ENCODE results near the gene DISP2.

Gene DISP2

DNA sequence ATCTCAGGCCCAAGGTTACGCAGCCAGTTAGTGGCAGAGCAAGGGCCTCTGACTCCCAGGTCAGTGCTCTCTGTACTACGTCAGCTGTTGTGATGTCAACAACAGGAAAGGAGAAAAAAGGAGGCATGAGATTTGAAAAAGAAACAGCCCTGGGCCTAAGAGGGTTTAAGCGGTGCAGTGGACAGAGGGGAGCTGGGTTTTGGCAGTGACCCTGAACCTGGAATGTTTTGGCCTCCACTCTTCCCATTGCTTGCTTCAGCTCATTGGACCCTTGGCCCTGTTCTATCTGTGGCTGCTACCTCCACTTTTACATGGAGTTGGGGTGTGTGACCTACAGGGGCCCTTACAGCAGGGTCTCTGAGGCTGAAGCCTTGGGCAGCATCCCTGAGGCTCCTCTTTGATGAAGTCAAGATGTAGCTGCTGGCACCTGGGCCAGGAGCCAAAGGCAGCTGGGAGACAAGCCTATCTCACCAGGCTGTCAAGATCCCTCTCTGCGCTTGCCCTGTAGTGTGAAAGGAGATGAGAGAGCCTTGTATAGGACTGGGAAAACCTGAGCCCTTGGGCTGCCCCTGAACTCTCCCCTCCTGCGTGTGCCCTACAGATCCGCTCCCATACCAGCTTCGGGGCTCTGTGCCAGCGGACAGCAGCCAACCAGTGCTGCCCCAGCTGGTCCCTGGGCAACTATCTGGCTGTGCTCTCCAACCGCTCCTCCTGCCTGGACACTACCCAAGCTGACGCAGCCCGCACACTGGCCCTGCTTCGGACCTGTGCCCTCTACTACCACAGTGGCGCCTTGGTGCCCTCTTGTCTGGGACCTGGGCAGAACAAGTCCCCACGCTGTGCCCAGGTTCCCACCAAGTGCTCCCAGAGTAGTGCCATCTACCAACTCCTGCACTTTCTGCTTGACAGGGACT lies 8.7 kb downstream of the DISP2 start:
- no peak for DNase-seq

DNA sequence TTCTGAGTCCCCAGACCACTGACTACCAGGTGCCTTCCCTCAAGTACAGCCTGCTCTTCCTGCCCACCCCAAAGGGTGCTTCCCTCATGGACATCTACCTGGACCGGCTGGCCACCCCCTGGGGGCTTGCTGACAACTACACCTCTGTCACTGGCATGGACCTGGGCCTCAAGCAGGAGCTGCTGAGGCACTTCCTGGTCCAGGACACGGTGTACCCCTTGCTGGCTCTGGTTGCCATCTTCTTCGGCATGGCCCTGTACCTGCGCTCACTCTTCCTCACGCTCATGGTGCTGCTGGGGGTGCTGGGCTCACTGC lies 9.3 kb downstream of the DISP2 start:
- DNase-seq, result no peak

DNA sequence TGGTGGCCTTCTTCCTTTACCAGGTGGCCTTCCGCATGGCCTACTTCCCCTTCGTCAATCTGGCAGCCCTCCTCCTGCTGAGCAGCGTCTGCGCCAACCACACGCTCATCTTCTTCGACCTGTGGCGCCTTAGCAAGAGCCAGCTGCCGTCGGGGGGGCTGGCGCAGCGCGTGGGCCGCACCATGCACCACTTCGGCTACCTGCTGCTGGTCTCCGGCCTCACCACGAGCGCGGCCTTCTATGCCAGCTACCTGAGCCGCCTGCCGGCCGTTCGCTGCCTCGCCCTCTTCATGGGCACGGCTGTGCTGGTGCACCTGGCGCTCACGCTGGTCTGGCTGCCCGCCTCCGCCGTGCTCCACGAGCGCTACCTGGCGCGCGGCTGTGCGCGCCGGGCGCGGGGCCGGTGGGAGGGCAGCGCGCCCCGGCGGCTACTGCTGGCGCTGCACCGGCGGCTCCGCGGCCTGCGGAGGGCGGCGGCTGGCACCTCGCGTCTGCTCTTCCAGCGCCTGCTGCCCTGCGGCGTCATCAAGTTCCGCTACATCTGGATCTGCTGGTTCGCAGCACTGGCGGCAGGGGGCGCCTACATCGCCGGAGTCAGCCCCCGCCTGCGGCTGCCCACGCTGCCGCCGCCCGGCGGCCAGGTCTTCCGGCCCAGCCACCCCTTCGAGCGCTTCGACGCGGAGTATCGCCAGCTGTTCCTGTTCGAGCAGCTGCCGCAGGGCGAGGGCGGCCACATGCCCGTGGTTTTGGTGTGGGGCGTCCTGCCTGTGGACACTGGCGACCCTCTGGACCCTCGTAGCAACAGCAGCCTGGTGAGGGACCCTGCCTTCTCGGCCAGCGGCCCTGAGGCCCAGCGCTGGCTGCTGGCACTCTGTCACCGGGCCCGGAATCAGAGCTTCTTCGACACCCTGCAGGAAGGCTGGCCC lies 9.9 kb downstream of the DISP2 start:
- DNase-seq, result no peak

DNA sequence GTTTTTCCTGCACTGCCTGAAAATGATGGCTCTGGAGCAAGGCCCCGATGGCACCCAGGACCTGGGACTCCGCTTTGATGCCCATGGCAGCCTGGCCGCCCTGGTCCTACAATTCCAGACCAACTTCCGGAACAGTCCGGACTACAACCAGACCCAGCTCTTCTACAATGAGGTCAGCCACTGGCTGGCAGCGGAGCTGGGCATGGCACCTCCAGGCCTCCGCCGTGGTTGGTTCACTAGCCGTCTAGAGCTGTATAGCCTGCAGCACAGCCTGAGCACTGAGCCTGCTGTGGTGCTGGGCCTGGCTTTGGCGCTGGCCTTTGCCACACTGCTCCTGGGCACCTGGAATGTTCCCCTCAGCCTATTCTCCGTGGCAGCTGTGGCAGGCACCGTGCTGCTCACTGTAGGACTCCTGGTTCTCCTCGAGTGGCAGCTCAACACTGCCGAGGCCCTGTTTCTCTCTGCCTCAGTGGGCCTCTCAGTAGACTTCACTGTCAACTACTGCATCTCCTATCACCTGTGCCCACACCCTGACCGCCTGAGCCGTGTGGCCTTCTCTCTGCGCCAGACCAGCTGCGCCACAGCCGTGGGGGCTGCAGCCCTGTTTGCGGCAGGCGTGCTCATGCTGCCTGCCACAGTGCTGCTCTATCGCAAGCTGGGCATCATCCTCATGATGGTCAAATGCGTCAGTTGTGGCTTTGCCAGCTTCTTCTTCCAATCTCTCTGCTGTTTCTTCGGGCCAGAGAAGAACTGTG lies 10.9 kb downstream of the DISP2 start:
- no peak for DNase-seq

DNA sequence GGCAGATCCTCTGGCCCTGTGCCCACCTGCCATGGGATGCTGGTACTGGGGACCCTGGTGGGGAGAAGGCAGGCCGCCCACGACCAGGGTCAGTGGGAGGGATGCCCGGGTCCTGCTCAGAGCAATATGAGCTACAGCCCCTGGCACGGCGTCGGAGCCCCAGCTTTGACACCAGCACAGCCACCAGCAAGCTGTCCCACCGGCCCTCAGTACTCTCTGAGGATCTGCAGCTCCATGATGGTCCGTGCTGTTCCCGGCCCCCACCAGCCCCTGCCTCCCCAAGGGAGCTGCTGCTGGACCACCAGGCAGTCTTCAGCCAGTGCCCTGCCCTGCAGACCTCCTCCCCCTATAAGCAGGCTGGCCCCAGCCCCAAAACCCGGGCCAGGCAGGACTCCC lies 11.5 kb downstream of the DISP2 start:
- no peak for DNase-seq

DNA sequence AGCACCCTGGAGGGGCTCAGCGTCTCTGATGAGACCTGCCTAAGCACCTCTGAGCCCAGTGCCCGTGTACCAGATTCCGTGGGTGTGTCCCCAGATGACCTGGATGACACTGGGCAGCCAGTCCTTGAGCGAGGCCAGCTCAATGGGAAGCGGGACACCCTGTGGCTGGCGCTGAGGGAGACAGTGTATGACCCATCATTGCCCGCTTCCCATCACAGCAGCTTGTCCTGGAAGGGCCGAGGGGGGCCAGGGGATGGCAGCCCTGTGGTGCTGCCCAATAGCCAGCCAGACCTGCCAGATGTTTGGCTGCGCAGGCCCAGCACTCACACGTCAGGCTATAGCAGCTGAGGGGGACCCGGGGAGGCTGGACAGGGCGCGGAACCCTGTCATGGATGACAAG lies 12.0 kb downstream of the DISP2 start:
- no peak for DNase-seq

DNA sequence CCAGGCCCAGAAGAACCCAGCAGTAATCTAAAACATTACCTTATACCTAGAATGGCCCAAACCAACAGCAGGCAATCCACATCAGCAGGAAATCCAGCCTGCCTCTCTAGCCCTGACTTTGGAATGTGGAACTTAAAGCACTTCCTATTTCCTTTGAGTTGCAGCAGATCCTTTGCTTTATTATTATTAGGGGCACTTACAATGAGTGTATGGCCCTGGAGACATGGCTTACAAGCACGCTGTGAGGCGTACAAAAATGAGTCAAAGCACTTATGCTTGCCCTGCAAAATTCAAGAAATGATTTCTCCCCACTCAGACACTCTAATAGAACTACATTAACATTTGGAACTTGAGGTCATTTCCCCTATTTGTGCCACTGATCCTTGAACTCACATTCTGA lies 15.0 kb downstream of the DISP2 start:
- no peak for DNase-seq

DNA sequence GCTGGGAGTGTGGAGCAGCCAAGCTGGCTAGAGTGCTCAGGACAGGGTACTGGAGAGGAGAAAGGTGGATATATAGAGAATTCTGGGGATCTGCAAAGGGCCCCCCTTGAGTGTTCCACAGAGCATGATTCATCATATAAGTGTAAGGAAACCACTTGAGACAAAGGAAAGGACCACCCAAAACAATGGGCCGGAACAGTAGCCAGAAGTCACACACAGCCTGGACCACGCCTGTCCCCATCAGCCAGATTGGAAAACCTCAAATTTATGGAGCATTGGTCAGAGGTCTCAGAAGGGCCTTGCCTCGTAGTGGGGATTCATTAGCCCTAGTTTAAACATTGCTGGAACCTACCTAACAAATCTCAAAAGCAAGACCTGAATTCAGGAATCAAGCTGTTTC lies 19.6 kb downstream of the DISP2 start:
- no peak for DNase-seq

DNA sequence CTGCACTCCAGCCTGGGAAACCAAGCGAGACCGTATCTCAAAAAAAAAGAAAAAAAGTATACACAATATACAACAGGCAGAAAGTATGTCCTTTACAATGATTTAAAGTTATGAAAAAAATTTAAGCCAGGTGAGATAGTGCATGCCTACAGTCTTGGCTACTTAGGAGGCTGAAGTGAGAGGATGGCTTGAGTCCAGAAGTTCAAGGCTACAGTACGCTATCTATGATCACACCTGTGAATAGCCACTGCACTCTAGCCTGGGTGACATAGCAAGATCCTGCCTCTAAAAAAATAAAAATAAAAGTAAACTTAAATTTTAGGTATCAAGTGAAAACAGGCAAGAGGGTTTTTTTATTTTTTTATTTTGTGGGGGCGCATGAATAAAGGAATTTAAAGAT lies 21.4 kb downstream of the DISP2 start:
- DNase-seq, result no peak

DNA sequence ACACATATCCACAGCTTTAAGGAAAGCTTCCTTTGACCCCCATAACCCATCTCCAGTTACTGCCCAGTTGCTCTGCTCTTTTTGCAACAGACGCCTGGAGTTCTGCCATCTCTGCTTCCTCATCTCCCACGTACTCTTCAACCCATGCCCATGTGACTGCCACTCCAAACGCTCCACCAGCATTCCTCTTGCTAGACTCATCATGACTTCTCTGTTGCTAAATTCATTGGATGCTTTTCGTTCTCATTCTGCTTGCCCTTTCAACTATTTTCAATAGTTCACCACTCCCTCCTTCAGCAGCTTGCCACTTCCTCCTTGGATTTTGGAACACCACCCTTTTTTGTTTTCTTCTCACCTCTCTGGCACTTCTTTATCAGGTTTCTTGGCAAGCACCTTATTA lies 21.8 kb downstream of the DISP2 start:
- no peak for DNase-seq

DNA sequence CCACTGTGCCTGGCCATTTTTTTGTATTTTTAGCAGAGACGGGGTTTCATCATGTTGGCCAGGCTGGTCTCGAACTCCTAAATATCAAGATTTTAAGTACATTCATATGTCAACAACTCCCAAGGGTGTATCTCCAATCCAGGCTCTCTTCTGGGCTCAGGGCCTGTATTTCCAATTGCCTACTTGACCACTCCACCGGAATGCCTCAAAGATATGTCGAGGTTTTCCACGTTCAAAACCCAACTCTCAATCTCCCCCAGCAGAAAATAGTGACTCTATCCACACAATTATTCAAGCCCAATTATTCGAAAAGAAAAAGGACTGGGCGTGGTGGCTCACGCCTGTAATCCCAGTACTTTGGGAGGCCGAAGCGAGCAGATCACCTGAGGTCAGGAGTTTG lies 22.6 kb downstream of the DISP2 start:
- DNase-seq, result no peak

DNA sequence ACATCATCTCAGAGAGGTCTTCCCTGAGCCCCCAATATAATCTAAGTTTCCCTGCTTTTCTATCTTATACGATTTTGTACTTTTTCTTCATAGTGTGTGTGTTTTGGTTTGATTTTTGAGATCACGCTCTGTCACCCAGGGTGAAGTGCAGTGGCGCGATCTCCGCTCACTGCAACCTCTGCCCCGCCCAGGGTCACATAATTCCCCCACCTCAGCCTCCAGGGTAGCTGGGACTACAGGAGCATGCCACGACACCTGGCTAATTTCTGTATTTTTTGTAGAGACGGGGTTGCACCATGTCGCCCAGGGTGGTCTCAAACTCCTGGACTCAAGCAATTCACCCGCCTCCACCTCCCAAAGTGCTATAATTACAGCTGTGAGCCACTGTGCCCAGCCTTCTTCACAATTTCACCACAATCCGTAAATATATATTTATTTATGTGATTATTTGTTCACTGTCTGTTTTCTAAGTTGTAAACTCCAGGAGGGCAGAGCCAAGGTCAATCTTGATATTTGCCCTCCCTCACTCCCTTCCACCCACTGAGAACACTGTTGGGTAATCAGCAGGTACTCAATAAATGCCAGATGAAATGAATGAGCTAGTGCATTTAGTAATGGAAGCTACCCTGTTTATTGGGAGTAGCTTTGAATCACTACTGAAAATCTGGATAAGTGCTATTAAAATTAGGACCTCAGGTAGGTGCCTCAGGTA lies 24.0 kb downstream of the DISP2 start:
- no peak for DNase-seq

DNA sequence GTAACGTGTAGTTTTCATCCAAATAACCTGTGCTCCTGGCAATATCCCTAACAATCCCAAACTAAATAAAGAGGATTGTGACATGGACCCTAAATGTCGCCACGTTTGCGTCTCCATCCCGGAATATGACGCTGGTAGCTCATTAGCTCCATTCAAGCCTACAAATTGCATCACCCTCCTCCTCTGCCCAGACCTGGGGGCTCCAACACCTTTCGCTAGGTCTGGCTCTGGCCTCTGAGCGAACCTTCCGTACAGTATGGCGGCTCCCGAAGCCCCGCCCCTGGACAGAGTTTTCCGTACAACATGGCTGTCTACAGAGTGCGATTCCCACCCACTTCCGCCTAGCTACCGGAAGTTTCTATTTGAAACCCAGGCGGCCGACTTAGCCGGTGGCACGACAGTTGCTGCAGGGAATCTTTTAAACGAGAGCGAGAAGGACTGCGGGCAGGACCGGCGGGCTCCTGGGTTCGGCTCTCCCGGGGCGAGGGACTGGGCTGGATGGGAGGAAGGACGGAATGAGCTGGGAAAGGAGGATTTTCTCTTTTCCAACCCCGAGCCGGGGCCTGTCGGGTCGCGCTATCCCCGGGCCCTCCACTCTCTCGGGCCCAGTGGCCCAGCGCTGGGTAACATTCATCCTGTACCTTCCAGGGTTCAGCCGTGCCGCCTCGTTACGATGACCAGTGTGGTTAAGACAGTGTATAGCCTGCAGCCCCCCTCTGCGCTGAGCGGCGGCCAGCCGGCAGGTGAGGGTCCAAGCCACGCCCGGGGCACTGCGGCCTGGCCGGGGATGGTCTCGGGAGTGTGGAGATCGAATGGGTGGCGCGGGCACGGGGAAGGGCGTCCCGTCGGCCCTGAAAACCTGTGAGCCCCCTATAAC lies 24.8 kb downstream of the DISP2 start, which contains the start of gene KNSTRN:
Gene KNSTRN (plus strand): TSS at position 142 of the 877 bp plus-strand sequence. CDS start 115 bp downstream, at position 257.
- peak; percentile 94 for DNase-seq

DNA sequence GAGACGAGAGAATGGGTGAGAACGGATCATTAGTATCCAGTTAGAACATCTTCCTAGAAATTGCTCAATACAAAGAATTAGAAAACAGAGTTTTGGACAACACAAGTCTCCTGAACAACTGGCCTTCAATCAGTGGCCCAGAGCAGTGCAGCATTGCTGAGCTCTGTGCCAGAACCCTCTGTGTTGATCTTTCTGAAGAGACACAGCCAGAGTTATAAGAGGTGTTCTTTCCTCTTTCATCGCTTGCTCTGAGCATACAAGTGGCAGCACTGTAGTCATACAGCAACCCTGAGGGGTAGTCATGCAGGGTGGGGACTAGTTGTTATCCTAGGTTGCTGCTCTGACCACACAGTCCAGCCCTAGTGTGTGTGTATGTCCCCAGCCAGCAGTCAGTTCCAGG lies 28.5 kb downstream of the DISP2 start:
- no peak for DNase-seq

DNA sequence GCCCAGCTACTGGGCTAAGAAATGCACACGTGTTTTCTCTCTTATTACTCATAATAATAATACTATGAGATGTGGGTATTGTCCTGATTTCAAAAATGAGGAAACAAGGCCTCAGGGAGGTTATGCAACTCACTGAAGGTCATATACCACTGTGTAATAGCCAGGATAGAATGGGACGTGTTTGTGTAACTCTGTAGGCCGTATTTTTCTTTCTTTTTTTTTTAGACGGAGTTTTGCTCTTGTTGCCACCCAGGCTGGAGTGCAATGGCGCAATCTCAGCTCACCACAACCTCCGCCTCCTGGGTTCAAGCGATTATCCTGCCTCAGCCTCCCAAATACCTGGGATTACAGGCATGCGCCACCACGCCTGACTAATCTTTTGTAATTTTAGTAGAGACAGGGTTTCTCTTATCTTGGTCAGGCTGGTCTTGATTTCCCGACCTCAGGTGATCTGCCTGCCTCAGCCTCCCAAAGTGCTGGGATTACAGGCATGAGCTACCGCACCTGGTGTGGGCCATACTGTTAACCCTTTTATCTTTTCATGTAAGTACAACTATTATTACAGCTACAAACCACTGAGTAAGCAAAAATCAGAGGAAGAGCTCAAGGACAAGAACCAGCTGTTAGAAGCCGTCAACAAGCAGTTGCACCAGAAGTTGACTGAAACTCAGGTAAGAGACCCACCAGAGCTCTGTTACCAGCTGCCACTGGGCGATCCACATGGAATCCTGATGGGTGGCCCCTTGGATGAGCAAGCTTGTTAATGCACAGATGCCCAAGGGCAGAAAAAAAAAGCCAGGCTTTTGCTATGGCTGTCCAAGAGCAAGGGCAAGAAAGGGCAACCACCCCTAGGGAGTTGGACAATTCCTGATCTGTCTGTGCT lies 31.2 kb downstream of the DISP2 start:
- no peak for DNase-seq

DNA sequence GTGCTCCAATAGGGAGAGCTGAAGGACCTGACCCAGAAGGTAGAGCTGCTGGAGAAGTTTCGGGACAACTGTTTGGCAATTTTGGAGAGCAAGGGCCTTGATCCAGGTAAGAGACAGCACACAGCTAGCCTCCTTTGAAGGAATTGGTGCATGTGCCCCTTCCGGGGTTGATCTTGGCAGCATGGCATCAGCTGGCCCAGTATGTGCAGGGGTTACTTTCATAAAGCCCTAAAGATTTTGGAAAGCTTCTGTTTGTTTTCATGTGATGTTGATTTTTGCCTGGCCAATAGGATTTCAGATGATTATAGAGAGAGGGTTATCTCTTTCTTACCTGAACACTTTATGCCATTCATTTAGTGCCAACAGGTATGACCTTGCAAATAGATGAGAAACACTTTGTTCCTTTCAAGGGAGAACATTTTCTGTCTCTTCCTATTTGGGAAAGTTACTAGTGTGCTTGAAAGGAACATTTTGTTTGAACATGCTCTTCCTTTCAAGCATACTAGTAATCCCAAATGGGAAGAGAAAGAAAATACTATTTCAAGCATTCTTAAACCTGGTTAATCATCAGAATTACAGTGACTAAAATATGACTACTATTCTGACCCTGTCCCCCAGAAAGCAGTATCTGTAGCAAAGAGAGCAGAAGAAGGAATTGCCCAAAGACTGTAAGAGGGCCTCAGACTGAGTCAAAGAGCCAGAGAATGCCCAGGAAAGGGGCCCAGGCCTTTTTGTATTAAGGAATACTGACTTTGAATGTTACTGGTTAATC lies 32.0 kb downstream of the DISP2 start:
- DNase-seq, result no peak

DNA sequence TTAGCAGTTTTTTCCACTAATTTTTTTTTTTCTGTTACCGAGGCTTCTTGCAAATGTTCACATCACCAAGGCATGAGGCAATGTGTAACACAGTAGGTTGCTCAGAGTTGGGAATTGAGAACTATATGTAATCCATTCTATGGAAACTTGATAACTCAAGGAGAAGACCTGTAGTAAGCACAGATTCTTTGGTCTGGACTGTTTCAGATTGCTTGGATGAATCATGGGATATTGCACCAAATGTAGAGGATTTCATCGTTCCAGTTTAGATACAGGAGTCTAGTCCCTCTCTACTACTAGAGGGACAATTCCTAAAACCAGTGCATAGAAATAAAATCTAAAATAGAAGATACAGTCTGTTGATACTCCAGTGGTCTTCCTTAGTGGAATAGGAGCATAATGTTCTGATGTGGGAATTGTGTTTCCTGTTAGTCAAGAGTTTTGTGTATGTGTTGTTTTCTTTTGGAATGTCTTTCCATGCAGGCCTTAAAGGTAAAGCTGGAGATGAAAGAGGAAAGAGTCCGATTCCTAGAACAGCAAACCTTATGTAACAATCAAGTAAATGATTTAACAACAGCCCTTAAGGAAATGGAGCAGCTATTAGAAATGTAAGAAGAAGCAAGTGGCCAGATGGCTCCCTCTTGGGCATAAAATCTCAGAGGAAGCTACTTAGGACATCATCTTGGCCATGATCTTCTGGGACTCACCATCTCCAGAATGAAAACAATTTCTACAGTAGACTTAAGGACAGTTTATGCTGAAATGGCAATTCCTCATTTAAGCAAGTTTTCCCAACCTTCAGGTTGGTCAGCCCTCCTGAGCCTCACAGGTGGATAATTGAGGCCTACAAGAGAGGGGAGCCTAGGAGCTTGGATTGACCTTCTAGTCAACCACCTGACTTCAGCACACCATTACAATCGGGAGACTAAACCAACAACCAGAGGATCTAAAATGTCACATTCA lies 35.2 kb downstream of the DISP2 start:
- no peak for DNase-seq

DNA sequence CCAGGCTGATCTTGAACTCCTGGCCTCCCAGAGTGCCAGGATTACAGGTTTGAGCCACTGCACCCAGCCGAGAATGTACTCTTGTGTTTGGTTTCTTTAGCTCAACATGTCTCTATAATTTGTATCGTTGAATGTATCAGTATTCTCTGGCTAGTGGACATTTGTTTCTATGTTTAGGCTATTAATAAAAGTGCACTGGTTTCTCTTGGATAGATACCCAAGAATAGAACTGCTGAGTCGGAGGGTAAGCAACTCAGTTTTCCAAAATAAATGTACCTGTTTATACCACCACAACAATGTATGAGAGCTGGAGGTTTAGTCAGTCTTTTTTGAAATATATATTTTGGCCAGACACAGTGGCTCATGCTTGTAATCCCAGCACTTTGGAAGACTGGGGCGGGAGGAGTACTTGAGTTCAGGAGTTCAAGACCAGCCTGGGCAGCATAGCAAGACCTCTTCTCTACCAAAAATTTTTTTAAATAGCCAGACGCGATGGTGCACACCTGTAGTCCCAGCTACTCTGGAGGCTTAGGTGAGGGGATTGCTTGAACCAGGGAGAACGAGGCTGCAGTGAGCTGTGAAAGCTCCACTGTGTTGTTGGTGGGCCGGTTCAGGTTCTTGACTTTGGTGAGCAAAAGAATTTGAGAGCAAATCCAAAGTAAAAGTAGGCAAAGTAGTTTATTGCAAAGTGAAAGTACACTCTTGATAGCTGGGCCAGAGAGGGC lies 39.8 kb downstream of the DISP2 start:
- DNase-seq, result no peak

Data from NCI-H2171 (cell line).